NCI-H510A treated with DMSO at 0.1 percent for 48 hours (cell line): ENCODE data around the gene SLC2A11.
"Not testable (repeated sequence)": the region's sequence is repeated elsewhere in the genome, so short reads cannot be mapped to it uniquely, and the experiment has no call there.

Source experiments
- DNase-seq: peaks from one replicate; lab custom pipeline; 2025; lab: John Stamatoyannopoulos, UW

The SLC2A11 gene

DNA sequence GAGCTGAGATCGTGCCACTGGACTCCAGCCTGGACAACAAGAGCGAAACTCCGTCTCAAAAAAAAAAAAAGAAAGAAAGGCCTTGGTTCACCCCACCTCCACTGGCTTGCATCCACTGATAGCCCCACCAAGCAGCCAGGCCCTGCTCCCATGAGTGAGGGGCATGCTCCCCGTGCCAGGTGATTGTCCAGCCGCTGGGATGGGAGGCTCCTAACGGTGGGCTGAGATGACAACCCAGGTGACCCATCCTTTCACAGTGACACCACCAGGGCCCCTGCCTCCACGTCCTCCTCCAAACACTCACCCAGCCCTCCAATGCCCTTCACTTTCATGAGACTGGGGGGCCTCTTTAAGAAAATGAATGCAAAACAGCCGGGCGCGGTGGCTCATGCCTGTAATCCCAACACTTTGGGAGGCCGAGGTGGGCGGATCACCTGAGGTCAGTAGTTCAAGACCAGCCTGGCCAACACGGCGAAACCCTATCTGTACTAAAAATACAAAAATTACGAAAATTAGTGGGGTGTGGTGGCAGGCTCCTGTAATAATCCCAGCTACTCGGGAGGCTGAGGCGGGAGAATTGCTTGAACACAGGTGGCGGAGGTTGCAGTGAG, 10.3 kb upstream of the SLC2A11 start:
- no peak for DNase-seq

DNA sequence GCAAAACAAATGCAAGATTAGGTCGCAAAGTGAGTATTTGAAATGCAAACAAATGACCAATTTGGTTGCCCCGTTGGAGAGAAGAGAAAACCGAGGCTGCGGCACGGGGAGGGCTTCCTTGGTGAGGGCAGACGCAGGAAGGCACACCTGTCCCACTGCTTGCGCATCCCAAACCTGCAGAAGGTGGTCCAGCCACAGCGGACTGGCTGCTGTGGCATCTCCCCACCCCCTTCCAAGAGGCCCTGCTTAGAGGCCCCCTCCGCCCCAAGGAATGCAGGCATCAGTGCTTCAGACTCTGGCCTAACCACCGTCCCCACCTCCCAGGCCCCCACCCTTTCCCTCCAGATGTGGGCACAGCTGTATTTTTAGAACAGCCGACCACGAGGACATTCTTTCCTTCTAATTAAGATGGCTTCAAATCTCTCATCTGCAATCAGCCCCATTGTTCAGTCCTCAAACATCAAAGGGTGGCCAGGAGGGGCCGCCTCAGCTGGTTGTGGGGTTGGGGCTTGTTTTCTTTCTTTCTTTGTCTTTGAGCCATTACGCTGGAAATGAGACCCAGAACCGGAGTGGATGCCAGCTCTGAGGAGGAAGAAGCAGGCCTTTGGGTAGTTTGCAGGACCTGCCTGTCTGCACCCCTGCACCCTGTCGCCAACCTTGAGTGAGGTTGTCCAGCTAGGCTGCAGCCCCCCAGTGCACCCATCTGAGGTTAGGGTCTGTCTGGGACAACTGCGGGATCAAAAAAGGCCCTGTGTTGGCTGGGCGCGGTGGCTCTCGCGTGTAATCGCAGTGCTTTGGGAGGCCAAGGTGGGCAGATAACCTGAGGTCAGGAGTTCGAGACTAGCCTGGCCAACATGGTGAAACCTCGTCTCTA, 9.4 kb upstream of the SLC2A11 start:
- DNase-seq = no peak

DNA sequence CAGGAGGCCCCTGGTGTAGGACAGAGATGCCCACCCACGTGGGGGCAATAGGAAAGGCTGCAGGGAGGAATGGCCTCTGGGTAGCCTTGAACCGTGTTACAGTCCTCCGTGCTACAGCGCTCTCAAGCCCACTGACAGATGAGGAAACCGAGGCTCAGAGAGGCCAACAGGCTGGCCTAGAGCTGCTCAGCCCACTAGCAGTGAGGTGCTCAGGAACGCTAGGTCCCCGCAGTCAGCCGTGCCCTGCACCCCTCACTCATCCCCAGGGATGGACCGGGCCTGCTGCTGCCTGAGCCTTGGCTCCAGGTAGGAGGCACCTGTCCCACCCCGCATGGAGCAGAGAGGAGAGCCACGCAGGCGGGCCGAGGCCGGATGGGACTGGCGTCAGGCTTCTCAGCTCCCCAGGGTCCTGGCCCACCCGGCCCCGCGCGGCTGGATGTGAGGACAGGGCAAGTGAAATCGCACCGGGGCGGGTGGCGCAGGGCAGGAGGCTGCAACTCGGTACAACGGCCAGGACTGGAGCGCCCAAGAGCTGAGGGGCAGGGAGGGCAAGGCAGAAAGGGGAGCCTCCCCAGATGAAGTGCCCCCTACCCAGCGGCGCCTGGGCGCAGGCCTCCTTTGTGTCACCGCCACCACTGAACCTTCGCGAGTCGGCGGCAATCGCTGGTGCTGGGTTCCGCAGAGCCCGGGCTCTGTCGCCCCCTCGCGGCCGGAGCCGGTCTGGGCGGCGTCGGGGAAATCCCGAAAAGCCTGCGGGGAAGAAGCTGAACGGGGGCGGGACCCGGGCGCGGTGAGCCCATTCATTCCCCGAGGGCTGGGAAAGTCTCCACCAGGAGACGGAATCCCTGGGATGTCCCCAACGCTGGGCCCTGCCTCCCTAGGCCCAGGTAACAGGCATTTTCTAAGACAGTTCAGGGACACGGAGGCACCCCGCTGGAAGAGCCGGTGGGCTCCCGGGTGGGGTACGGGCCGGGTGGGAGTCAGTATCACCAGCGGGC, 8.4 kb upstream of the SLC2A11 start:
- peak; percentile 44 for DNase-seq

DNA sequence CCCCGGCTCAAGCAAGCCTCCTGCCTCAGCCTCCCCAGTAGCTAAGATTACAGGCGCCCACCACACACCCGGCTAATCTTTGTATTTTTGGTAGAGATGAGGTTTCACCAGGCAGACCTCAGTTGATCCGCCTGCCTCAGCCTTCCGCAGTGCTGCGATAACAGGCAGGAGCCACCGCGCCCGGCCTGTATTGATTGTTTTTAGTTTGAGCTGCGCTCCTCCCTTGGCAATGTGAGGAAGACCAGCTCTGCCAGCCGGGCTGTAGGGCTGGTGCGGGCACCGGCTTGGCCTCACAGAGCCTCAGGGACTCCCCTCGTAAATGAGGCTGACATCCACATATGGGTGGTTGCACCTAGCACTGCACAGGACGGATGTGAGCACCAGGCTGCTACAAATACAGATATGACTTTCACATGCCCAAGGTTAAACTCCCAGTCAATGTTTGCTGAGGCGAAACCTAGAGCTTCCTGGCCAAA, 7.5 kb upstream of the SLC2A11 start:
- no peak for DNase-seq

DNA sequence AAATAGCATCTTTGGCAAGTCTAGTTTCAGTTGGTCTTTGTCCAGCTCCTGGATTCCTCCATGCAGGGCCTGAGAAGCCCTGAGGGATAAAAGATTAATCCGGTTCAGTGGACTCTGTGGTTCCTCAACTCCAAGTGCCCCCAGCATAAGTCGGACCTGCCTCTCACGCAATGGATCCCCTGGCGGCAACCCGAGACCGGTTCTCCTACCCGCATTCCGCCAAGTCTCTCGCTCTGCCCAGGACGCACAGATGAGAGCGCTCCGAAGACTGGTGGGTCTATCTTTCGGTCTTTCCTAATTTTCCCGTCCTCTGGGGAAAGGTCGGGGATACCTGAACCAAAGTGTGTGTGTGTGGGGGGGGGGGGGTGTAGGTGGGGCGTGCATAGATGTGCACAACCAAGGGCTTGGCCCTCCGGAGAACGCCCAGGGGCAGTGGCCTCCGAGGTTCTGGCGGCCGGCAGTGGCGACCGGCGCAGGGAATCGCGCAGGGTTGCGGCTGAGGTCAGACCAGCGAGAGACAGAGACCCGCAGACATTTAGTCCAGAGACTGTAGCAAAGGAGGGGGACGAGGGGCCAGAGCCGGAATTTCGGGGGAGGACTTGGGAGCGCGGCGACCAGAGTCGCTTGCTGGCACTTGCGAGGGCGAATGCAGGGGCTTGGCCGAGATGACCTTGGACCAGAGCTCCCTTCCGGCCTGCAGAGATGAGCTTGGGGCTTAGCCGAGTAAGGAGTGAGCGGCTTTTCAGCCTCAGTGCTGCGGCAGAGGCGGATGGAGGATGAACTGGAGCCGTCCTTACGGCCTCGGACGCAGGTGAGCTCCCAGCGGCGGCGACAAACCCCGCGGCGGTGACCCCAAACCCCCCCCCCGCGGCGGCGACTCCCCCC, 712 bp upstream of the SLC2A11 start:
- peak; percentile 45 for DNase-seq

DNA sequence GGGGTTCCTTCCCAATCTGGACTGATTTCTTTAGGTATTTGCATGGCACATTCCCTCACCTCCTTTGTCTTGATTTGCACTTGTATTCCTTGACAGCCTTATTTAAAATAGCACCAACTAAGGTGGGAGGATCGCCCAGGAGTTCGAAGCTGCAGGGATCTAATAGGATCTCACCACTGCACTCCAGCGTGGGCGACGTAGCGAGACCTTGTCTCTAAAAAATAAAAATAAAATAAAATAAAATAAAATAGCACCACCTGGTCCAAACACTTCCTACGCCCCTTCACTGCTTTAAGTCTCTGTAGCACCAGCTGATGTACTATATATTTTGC, 775 bp downstream of the SLC2A11 start:
- DNase-seq = no peak

DNA sequence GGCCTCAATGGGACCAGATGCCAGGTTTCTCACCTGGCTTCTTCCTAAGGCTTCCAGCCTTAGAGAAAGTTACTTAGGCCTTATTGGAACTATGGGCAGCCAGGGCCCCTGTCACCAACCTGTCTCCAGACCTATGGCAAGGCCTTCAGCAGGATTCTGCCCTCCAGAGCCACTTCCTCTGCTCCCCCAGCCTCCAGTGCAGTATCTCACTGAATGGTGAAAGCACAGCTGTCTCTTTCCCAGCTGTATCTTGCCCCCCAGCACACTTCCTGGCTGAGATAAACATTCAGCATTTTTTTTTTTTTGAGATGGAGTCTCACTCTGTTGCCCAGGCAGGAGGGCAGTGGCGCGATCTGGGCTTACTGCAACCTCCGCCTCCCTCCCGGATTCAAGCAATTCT, 1.5 kb downstream of the SLC2A11 start:
- DNase-seq = no peak

DNA sequence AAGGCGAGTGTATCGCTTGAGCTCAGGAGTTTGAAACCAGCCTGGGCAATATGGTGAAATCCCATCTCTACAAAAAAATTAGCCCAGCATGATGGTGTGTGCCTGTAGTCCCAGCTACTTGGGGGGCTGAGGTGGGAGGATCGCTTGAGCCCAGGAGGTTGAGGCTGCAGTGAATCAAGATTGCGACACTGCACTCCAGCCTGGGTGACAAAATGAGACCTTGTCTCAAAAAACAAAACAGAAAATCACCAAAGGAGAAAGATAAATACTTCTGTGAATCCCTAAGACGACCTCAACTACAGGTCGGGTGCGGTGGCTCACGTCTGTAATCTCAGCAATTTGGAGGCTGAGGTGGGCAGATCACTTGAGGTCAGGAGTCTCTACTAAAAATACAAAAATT, 2.5 kb downstream of the SLC2A11 start:
- DNase-seq = not testable (repeated sequence)

DNA sequence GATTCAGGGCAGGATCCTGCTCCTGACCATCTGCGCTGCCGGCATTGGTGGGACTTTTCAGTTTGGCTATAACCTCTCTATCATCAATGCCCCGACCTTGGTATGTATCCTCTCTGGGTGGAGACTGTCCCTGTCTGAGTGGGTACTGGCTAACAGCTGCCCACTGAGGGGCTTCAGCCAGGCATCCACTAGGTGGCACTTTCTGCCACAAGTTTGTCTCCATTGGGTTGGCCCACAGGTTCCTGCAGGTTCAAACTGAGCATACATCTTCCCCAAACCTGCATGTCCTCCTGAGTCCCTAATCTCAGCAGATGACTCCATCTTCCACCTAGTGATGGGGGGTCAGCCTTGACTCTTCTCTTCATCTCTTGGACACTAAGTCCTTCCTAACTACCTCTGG, 4.4 kb downstream of the SLC2A11 start:
- peak; percentile 7 for DNase-seq

DNA sequence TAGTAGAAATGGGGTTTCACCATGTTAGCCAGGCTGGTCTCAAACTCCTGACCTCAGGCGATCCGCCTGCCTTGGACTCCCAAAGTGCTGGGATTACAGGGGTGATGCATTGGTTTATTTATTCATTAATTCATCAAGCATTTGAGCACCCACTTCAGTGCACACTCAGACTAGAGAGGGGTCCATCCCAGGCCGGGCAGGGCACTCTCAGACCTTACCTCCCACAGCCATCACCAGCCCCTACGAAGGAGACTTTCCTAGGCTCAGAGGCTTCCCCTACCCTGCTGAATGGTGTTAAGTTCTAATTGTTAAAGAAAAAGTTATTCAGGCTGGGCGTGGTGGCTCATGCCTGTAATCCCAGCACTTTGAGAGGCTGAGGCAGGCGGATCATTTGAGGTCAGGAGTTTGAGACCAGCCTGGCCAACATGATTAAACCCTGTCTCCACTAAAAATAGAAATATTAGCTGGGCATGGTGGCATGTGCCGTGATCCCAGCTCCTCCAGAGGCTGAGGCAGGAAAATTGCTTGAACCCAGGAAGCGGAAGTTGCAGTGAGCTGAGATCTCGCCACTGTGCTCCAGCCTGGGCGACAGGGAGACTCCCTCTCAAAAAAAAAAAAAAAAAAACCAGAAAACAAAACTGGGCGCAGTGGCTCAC, 7.0 kb downstream of the SLC2A11 start:
- not testable (repeated sequence) for DNase-seq

DNA sequence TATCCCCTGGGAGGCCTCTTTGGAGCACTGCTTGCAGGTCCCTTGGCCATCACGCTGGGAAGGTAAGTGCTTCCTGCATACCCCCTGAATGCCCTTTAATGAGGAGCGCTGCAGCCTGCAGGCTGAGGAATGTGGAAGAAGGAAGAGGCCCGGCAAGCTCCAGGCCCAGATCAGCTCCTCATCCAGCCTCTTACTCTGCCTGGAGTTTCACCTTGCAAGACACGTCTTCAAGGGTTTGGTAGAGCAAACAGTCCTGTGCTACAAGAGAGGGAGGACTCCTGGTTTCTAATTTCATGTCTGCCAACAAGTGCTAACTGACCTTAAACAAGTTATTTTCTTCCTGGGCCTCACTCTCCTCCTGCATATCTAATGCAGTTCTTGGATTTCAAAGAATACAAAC, 10.9 kb downstream of the SLC2A11 start:
- no peak for DNase-seq

DNA sequence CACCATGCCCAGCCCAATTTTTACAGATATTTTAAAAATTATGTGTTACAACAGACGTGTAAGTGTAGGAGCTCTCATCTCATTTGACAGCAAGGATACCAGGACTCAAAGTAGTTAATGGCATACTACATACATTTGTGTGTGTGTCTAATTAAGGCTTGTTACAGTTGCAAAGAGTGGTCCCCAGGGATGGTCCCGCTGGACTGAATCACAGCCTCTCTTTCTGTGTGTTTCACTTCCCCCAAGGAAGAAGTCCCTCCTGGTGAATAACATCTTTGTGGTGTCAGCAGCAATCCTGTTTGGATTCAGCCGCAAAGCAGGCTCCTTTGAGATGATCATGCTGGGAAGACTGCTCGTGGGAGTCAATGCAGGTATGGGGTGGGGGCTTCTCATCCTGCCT, 17.2 kb downstream of the SLC2A11 start:
- DNase-seq = no peak

DNA sequence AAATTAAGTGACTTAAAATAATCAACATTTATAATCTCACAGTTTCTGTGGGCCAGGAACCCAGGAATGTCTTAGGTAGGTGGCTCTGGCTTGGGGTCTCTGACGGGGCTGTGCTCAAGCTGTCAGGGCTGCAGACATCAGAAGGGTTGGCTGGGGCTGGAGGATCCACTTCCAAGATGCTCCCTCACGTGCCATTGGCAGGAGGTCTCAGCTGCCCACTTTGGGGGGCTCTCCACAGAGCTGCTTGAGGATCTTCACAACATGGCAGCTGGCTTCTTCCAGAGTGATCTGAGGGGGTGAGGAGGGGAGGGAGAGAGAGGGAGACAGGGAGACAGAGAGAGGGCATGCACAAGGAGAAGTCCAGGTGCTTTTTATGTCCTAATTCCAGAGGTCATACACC, 18.1 kb downstream of the SLC2A11 start:
- no peak for DNase-seq

DNA sequence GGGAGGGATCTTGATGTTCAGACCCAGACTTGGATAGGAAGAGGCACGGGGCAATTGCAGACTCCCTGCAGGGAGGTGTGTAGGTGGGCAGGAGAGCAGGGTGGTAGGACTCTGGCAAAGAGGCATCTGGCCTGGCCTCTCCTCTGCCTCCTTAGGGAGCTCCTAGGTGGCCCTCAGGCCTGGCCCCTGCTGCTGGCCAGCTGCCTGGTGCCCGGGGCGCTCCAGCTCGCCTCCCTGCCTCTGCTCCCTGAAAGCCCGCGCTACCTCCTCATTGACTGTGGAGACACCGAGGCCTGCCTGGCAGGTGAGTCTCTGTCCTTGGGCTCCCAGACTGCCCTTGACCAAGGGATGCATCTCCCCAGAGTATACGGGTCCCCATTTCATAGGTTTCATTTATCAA, 19.9 kb downstream of the SLC2A11 start:
- DNase-seq = no peak

DNA sequence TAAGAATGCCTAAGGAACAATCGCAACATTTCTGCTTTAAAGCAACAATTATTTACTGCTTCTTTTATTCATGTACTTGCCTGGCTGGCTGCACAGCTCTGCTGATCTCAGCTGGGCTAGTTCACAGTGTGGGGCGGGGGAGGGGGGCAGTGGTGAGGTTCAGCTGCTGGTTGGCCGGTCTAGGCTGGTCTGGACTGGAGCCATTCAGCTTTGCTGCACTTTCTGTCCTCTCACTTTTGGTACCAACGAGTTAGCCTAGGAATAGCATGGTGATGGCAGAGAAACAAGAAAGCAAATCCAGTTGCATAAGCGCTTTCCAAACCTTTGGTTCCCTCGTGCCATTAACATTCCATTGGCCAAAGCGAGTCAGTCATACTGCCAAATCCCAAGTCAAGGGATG, 20.5 kb downstream of the SLC2A11 start:
- no peak for DNase-seq

DNA sequence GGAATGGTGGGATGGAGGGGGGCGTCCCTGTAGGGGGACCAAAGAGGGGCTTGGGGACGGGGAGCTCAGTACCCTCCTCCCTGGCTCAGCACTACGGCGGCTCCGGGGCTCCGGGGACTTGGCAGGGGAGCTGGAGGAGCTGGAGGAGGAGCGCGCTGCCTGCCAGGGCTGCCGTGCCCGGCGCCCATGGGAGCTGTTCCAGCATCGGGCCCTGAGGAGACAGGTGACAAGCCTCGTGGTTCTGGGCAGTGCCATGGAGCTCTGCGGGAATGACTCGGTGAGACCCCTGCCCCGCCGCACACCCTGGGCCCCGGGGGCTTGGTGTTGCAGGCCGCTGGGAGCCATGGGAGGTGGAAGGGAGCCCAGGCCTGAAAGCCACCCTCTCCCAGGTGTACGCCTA, 24.7 kb downstream of the SLC2A11 start:
- DNase-seq = no peak

DNA sequence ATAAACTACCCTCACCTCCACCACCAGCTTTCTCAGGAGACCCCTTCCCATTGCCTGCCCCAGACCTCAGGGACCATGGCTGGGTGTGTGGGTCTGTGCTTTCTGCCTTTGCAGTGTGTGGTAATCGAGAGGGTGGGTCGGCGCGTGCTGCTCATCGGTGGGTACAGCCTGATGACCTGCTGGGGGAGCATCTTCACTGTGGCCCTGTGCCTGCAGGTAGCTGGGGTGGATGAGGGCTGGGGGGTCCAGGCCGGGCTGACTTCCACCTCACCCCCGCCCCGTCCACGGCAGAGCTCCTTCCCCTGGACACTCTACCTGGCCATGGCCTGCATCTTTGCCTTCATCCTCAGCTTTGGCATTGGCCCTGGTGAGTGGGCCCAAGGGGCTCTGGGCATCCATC, 26.0 kb downstream of the SLC2A11 start:
- no peak for DNase-seq

DNA sequence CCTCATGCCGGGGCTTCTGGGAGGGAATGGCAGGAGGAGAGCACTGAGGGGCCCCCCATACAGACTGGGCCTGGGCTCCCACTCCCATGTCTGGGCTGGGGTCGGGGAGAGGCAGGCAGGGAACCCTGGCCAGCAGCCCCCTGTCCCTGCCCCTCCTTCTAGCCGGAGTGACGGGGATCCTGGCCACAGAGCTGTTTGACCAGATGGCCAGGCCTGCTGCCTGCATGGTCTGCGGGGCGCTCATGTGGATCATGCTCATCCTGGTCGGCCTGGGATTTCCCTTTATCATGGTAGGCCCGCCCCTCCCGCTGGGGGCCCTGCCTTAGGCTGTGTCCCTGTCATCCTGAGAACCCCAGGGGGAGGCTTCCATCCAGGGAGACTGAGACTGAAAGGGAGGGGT, 26.5 kb downstream of the SLC2A11 start:
- no peak for DNase-seq

DNA sequence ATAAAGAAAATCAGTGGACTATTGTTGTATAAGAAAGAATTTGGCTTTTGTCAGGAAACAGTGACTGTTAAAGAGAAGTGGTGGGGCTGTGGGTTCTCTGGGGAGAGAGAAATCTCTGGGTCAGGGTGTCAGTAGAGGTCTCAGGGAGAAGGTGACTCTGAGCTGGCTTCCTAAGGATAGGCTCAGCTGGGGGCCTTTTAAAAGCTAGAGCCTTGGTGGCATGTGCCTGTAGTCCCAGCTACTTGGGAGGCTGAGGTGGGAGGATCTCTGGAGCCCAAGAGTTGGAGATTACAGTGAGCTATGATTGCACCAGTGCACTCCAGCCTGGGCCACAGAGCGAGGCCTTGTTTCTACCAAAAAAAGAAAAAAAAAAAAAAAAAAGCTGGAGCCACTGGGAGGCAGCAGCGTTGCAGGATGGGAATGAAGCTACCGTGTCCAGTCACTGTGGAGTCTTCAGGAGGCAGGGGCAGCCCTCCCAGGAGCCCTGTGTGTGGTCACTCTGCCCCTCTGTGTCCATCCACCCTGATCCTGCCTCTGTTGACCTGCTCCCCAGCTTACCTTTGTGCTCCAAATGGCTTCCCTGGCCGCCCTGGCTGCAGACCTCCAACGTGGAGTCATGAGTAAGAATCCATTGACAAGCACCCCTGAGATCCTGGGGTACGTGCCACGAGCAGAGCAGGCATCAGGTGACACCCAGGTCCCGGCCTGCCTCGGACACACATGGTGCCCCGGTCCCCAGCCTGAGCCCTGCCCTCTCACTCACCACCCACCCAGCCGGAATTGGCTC, 31.1 kb downstream of the SLC2A11 start:
- no peak for DNase-seq

DNA sequence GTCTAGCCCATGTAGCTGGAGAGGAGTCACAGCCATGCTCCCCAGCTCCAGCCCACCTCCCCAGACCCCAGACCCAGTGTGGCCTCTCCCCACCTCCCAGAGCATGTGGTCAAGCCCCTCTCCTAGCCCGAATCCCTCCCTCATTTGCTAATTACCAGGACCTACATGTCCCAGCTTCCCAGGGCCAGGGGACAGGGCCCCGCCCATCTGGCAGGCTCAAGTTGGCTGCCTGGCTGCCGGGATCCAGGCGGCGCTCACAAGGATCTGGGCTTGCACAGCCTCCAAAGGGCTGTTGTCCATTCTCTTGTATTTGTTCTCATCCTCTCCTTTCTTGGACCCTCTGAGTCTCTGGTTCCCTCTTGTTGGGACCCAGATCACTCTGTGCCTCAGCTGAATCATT, 31.9 kb downstream of the SLC2A11 start:
- no peak for DNase-seq
